HAP-1 (cell line): ENCODE data around the gene CALHM3.

Source experiments
- DNase-seq, 2 experiments: peaks; one replicate each; pipeline ENCODE4 v3.0.0-alpha.2; 2016 to 2020; ENCODE audit warnings: low spot score in 2 of 2
- H3K27me3 ChIP-seq: fragments of 250-450 bp; sonication (Bioruptor Pico); 2 replicates; pipeline ENCODE4 v1.5.1; 2020; ENCODE audit warnings: low read depth, mild to moderate bottlenecking, moderate library complexity
- H3K36me3 ChIP-seq: fragments of 250-450 bp; sonication (Bioruptor Pico); replicated peaks from 2 replicates; pipeline ENCODE4 v1.5.1; 2020; ENCODE audit warnings: mild to moderate bottlenecking
- H3K4me1 ChIP-seq: fragments of 250-450 bp; sonication (Bioruptor Pico); 2 replicates; pipeline ENCODE4 v1.5.1; 2020; ENCODE audit warnings: mild to moderate bottlenecking
- H3K4me3 ChIP-seq: fragments of 250-450 bp; sonication (Bioruptor Pico); 2 replicates; pipeline ENCODE4 v1.5.1; 2020; ENCODE audit warnings: mild to moderate bottlenecking, moderate library complexity
- H3K9me3 ChIP-seq: fragments of 250-450 bp; sonication (Bioruptor Pico); 2 replicates; pipeline ENCODE4 v1.5.1; 2020; ENCODE audit warnings: mild to moderate bottlenecking, moderate library complexity
- in situ Hi-C: fragments of 300-500 bp; cut with MboI; formaldehyde crosslinking; loops from 3 replicates; pipeline ENCODE4 v1.14.3; 2020; ENCODE audit warnings: low sequenced_read_pairs, inconsistent platforms, mixed read lengths

CALHM3 gene

GRCh38 chr10:103423748-103424147, 55.3 kb downstream of the CALHM3 start:
- no peaks in the 10 kb centered on the region for H3K4me1 ChIP-seq
- in situ Hi-C loops, result no loop called here
- no peaks in the 10 kb centered on the region for H3K9me3 ChIP-seq
- H3K4me3 ChIP-seq, result no peak overlapping the region
- peaks cover 84% of the 10 kb centered on the region for H3K36me3 ChIP-seq
- no peaks in the 10 kb centered on the region for H3K27me3 ChIP-seq
- no peak for DNase-seq
